GM21737 (cell line): ENCODE measurements around the gene MTERF2.

Experiments
- ATAC-seq: cut with Tn5 transposase; IDR thresholded peaks from one replicate; pipeline ENCODE4 v1.9.1; 2021; ENCODE audit warnings: mild to moderate bottlenecking, moderate library complexity; ENCODE audit not compliant: unreplicated experiment

Gene MTERF2

DNA sequence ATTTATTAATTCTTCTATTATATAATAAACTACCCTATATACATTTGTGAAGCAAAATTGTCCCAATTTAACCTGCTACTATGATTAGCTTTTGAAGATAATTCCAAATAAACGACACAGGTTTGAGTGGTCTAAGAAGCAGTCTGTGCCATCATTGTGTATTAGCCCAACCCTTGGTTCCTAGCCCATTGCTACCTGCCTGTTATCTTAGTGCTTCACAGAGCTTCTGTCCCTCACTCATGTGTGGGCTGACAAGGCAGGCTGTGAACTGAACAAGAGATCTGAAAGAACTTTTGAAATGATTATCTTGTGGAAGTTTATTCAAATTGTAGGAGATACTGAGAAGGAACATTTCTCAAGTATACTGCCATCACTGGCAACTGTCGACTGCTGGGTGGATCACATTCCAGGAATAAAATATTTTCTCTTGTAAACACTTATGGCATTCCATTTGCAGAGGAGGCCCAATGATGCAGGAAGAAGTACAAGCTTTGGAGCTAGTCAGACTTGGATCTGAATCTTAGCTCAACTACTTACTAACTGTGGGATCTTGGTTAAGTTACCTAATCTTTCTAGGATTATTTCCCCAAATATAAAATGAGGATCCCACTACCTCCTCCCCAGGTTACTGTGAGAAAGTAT lies 7.8 kb upstream of the MTERF2 start:
- no peak for ATAC-seq

DNA sequence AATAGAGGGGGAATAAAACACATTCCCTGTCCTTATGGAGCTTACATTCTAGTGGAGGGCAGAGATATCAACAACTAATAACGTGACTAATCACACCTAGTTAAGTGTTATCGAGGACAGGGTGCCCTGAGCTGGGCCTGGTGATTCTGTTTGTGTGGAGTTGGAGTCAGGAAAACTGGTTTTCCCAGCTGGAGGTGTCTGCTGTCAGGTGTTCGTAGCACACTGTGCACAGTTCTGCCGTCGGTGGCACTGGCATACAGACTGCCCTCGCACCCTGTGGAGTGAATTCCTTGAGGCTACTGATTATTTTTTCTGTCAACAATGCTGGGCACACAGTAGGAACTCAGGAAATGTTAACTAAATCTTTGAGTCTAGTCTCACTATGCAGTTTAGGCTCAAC lies 900 bp upstream of the MTERF2 start:
- no peak for ATAC-seq

DNA sequence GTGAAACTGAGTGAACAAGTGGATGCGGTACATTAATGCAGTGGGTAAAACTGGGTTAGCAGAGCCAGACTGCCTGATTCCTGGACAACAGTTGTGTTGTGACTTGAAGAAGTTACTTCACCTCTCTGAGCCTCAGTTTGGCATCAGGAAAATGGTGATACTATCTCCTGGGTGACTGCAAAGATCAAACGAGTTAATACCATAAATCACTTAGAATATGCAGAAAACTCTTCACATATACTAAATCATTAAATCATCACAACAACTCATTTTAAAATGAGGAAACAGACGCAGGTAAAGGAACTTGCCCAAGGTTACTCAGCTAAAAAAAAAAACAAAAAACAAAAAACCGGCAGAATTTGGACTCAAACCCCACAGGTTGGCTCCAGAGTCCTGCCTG lies 811 bp downstream of the MTERF2 start:
- ATAC-seq, result no peak

DNA sequence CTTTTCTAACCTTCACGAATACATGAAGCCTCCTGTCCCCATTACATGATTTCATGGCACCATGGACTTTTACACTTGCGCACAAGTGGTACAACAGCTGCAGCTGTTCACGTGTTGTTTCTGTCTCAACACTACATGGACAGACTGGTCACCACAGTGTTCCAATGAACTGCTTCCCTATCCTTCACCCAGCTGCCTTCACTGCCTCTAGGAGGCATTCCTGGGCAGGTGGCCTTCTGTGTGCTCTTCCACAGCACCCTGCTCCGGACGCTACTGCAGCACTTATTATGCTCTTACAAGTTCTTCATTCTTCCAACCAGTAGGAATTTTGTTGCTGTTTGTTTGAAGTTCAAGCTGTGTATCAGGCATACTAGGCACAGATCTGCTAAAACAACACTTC lies 1.5 kb downstream of the MTERF2 start:
- no peak for ATAC-seq

DNA sequence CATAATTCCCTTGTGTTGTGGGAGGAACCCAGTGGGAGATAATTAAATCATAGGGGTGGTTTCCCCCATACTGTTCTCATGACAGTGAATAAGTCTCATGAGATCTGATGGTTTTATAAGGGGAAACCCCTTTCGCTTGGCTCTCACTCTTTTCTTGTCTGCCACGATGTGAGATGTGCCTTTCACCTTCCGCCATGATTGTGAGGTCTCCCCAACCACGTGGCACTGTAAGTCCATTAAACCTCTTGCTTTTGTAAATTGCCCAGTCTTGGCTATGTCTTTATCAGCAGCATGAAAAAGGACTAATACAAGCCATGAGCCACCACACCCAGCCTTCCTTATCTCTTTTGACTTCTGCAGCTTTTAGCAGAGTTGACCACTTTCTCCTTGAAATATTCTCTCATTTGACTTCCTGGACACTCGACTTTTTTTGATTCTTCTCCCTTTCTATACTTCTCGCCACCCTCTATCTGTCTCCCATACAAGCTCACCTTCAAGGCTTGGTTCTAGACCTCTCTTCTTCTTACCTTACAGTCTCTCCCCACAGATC lies 2.3 kb downstream of the MTERF2 start:
- no peak for ATAC-seq

DNA sequence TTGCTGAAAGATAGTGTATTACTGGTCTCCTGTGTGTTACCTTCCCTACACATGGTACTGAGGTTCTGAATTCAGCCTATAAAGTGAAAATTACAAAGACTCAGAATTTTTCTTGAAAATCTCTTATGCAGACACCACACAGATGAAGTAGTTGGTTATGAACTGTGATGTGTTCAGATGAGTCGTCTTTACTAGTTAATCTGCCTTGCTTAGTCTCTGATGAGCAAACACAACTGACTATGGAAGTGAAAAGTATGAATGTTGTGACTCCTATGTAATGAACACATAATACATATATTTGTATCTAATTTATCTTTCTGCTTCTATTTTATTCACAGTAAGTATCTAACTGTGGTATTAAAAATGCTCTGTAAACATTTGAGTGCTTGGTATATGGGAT lies 4.7 kb downstream of the MTERF2 start:
- no peak for ATAC-seq

DNA sequence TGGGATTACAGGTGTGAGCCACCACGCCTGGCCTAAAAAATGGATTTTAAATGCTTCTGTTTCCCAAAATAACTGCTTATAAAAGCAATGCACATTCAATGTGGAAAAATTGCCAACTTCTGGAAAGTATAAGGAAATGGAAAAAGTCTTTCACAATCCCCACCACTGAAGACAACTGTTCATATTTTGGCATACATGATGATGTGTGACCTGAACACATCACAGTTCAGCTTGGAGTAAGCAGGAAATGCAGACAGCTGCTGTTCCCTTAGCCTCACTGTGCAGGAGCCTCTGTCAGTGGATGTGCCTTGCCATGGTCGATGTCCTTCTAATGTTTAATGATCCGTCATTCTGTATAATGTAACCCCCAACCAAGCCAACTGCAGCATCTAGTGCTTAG lies 5.2 kb downstream of the MTERF2 start:
- ATAC-seq, result no peak

DNA sequence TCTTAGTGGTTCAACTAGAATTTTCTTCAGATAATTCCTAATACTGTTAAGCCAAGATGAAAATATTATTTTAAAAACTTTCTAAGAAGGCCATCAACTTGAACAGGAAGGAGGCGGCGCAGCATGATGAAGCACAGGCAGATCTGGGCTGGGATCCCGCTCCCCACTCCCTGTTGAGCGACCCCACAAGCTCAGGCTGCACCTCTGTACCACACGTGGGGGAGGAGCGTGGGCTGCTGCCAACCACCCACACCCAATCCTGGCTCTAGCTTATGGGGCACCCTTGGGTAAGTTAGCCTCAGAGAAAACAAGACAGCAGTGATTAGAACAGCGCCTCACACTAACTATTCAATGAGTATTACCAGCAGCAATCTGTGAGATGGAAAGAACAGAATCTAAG lies 6.0 kb downstream of the MTERF2 start:
- no peak for ATAC-seq

DNA sequence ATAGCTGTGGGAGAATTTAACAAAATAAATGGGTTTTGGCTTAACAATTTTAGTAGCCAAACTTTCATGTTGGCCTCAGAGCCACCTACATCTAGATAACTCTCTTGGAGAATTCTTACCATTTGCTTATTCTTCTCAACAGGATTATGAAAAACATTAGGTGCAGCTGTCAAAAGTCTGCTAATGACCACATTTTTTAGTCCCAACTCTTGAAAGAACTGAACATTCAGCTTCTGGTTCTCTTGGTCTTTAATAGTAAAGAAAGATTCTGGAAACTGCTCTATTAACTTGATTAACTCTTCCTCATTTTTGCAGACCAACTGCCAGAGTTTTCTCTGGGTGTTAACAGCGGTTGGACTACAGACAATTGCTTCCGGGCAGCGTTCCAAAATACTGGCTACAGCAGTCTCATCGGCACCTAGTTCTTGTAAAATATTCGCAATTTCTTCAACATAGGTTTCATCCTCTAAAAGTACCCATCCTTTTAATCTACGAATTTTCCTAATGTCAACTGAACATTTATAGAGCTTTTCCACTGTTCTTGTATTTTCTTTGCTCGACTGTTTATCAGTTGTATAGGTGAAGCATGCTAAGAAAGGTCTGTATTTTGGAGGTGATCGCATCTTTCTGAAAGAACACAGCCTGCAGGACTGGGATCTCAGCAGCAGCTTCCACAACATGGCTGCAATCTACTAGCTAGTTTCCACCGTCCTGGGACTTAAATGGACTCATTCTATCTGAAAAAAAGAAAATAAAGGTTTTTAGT lies 8.7 kb downstream of the MTERF2 start:
- ATAC-seq, result no peak

DNA sequence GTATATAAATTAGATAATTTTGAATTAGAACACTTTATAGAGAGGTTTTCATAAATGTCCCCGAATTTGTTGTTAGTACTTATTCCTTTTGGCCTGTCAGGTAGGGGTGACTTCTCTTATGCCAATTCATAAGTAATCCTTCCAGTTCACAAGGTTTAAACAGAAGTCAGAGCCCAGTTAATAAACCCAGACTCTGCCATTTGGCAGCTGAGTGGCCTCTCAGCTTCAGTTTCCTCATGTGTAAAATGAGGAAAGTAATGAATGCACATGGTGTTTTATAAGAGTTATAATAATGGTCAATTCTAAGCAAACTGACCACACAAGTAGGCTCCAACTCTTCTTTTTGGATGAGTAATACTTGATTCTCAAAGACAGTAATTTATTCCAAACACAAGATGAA lies 10.3 kb downstream of the MTERF2 start:
- ATAC-seq, result no peak

DNA sequence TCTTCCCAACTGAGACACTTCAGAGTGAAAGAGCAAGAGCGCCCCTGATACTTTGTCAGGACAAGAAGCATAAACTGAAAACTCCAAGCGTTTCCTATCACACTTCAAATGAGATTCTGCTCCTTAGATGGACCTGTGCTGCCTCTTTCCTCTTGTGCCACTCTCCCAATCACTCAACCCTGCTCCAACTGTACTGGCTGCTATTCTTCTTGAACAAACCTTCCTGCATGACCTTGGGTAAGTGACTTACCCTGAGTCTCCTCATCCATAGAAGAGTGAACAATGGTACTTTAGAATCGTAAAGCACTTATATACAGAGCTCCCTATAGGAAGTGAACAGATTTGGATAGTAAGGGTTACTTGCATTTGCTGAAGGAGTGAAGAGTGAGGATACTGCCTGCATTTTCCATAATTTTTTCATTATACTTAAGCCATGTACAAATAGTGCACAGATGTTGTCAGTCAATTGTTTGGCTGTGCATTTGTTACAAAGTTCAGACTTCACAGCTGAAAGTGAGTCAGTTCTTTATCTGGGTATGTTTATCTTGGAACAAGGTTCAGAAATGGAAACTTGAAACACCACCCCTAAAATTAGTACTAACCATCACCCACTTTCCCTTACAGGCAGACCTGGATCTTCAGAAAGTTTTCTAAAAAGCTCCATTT lies 10.8 kb downstream of the MTERF2 start:
- no peak for ATAC-seq

DNA sequence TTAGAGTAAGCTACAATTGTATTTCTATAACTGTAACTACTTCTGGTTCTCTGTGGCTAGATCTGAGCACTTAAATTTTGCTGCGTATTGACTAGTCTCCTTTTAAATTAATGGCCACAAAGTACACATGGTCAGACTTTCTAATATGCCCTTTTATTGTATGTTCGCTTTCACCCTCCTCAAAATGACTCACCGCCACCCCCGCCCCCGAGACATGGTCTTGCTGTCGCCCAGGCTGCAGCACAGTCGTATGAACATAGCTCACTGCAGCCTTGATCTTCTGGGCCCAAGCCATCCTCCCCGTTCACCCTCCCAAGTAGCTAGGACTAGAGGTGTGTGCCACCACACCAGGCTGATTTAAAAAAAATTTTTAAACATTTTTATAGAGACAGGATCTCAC lies 11.8 kb downstream of the MTERF2 start:
- ATAC-seq, result no peak

DNA sequence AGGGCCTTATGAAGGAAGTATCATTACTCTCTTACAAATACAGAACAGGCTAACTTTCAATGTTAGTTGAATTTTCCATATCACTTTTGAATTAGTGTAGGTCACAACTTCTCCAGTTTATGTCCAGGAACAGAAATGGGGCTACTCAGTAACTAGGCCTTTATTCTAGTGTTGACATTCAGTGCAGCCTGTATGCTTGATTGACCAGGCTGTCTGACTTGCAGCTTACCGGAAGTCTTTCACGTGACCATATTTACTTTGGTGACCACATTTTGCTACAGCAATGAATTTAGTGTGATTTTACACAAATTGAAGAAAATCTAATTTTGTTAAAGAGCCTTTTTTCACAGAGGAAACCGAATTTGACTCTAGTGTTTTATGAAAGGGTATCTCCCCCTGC lies 12.4 kb downstream of the MTERF2 start:
- no peak for ATAC-seq

DNA sequence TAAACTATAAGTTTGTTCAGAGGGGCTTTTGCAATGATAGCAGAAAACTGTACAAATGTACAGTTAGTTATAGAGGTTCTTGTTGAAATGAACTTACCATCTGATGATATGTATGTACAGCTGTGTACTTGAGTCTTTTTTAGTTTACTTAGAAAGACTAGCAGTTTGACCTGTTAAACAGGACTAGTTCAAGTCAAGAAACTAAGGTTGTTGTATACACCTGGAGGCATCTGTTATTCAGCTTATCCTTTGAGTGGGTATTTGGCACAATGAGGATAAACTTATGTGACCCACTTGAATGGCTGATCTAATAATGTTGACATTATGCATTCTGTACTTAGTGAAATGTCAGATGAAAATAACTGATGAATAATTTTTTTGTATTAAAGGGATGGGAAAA lies 13.4 kb downstream of the MTERF2 start:
- no peak for ATAC-seq

DNA sequence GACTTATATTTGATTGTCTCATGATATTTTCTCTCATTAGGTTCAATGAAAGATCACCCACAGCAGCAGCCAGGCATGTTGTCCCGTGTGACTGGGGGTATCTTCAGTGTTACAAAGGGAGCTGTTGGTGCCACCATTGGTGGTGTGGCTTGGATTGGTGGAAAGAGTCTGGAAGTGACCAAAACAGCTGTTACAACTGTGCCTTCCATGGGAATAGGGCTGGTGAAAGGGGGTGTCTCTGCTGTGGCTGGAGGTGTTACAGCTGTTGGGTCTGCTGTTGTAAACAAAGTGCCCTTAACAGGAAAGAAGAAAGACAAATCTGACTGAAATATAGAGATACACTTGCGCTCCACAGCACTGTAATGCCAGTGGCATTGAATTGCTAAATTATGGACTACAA lies 15.9 kb downstream of the MTERF2 start:
- ATAC-seq, result no peak

DNA sequence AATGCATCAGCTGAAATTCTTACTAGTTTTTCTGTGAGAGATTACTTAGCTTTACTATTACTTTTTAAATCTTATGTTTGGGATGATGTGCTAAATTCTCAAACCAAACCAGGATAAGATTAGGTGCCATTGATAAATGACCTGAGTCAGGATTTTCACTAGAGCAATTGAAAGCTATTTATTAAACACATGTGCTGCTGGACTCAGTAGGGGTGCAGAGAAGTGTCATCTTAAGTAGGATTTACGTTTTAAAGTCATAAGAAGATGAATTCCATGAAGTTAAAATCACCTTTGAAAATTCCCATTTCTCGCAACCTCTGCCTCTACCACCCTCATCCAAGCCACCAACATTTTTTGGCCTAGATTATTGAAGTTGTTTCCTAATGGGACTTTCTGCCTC lies 22.4 kb downstream of the MTERF2 start:
- no peak for ATAC-seq

DNA sequence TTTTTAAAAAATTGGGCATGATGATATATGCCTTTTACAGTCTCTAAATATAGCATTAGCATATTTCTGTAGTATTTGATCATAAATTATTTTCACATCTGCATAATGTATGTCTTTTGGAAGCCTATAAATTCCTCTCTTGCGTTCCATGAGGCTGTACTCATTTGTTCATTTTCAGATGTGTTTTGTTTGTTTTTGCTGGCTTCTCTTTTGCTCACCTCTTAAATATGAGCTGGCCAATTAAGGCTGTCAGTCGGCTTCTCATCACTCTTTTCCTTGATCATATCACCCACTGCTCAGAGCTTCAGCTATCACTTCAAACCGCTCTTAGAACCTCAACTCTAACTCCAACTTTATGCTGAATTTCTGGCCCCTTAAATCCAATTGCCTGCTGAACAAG lies 24.7 kb downstream of the MTERF2 start:
- no peak for ATAC-seq

DNA sequence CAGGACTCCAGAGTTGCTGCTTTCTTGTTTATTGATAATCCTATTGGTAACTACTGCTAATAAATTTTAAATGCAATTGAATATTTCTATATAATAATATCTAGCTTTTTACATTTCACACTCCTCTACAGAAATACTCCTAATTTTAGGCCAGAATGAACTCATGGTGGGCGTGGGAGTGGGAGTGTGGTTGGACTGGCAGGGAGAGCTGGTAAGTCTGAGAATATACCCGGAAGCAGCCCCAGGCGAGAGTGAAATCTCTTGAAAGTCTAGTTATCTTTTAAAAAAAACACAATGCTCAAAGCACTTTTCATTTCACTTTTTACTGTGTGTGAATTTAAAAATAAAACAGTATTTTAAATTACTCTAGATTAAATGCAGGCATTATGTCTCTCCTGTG lies 26.5 kb downstream of the MTERF2 start:
- ATAC-seq, result no peak

DNA sequence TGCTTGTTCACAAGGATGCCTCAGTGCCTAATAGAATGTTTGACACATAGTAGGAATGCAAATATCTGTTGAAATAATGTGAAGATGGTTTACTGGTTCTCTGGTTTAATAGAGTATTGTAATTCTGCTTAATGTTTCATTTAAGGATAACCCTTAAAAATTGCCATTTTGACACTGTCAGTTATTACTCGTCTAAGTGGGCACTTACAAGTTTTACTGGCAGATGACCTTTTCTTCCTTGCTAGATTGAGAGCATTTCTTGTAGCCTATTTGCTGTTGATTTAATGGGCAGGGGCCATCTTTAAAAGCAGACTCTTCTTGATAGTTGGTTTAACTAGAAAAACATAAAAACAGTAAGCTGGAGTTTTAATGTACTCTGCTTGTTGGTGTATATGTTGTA lies 29.4 kb downstream of the MTERF2 start:
- ATAC-seq, result no peak

DNA sequence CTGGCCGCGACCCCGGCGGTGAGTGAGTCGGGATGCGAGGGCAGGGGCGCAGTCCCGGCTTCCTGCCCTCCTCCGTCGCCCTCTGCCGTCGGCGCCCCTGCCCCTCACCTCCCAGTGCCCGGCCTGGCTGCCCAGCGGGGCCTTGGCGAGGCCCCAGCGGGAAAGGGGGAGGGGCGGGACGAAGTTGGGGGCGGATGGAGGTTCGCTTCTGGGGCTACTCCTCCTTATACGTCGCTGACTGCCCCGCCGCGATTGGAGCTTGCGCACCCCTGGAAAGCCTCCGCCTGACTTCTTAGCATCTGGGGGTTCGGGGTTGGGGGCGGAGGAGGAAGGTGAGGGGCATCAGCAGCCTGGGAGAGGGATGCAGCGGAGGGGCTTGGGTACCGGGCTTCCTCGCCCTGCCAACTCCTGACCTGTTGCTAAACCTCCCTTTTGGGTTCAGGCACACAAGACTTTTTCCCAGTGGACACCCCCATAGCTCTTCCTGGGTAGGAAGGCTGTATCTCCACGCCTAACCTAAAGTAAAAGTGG lies 30.8 kb downstream of the MTERF2 start:
- peak; percentile 36 for ATAC-seq

DNA sequence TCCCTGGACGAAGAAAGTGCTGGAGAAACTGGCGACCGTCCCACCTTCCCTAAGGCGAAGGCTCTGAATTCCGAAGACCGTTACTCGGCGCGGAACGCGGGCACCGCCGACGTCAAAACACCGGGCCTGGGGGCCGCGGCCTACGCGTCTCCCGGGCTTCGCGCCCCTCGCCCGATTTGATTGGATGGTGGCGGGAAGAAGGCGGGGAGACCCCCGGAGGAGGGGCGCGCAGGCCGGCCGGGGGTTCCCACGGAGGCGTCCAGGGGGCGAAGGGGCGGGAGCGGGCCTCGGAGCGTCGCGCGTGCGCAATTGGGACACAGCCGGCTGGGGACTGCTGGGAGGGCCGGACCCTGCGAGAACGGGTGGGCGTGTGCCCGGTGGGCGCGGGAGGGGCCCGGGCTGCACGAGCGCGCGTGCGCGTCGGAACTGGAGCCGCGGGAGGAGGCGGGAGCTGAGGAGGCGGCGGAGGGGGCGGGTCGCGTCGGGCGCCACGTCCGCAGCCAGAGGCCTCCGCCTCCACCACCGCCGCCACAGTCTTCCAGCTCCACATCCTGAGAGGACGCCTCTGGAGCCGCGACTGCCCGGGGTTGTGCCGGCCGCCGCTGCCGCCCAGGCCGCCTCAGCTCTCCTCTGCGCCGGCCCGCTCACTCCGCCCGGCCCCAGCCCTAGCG lies 31.4 kb downstream of the MTERF2 start, which contains the start of gene TMEM263:
TSS of gene TMEM263 (plus strand) at position 531 of the 671 bp plus-strand sequence. CDS start 11,210 bp downstream, outside the sequence.
- peak; percentile 82 for ATAC-seq
